ENCODE data around the gene GMEB2. TPM values are rescaled to one million over a fixed set of nuclear protein-coding genes. Genes with fewer than 3 reads are reported as not detected.
"Not testable (repeated sequence)": the region's sequence is repeated elsewhere in the genome, so short reads cannot be mapped to it uniquely, and the experiment has no call there.

GMEB2 gene
- total RNA-seq, 1 donor from 2014 or later, result 13.2 TPM

GRCh38 chr20:63642527-63643247, 15.8 kb upstream of the GMEB2 start:
- Histone ChIP-seq H3K36me3 (ENCODE audit: control insufficient read depth, insufficient read depth, low read length) (no peaks in the 10 kb centered on the region), H3K27me3 (ENCODE audit: control insufficient read depth, insufficient read depth, low read length) (no peaks in the 10 kb centered on the region), H3K4me3 (ENCODE audit: low read depth, low read length) (peak overlapping the region; percentile 41)
- no peak for DNase-seq (ENCODE audit: low read depth)
- no peak for FAIRE-seq
- no peak for TF ChIP-seq CTCF (IDR thresholded peaks at IDR 0.05; ENCODE audit: insufficient read depth, low read length, severe bottlenecking)

GRCh38 chr20:63641792-63642523, 15.1 kb upstream of the GMEB2 start:
- FAIRE-seq (no peak), DNase-seq (ENCODE audit: low read depth) (peak; percentile 75)
- TF ChIP-seq CTCF (IDR thresholded peaks at IDR 0.05; ENCODE audit: insufficient read depth, low read length, severe bottlenecking), result peak; percentile 69
- H3K4me3 ChIP-seq (ENCODE audit: low read depth, low read length), result peak overlapping the region; percentile 50
- no peaks in the 10 kb centered on the region for H3K27me3 ChIP-seq (ENCODE audit: control insufficient read depth, insufficient read depth, low read length)
- no peaks in the 10 kb centered on the region for H3K36me3 ChIP-seq (ENCODE audit: control insufficient read depth, insufficient read depth, low read length)

DNA sequence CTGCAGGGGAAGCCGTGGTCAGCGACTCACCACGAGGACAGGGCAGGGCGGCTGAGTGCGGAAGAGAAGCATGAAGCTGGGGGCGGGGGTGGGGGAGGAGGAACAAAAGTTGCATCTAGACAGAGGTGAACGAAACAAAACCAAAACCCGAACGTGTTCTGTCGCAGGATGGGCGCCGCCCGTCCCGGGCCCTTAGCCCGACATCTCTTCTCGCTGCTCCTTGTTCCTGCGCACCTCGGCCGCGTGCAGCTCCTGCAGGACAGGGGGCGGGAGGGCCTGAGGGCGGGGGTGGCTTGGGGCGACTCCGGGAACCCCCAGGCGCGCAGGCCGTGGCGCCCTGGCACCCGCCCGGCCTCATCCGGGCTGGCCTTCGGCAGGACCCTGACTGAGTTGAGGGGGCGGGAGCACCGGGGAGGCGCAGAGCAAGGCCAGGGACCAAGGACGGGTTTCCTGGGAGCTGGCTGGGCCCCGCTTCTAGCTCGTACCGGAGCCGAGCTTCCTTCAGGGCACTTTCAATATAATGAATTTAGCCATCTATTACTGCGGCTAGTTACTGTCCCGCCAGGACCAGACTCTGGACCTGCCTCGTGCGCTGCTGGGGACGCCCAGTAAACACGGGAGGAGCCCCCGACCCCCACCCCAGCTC, 14.4 kb upstream of the GMEB2 start:
- no peak for FAIRE-seq
- no peak for TF ChIP-seq CTCF (IDR thresholded peaks at IDR 0.05; ENCODE audit: insufficient read depth, low read length, severe bottlenecking)
- DNase-seq (ENCODE audit: low read depth), result peak; percentile 21
- Histone ChIP-seq H3K36me3 (ENCODE audit: control insufficient read depth, insufficient read depth, low read length) (no peaks in the 10 kb centered on the region), H3K27me3 (ENCODE audit: control insufficient read depth, insufficient read depth, low read length) (no peaks in the 10 kb centered on the region), H3K4me3 (ENCODE audit: low read depth, low read length) (peak overlapping the region; percentile 50)

DNA sequence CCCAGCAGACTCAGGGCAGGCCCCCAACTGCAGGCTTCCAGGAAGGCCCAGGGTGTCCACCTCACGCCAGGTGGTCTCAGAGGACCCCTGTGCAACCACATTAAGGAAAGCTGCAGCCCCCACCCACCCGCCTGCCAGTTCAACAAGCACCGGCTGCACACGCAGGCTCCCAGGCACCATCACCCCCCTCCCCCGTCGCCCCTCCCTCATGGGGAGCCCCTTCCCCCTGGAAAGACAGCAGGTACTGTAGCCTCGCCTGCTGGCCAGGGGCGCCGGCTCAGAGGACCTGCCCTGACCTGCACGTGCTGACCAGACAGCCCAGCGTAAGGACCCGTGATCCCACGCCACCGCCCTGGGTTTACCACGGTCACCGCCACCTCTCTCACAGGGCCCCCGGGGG, 13.8 kb upstream of the GMEB2 start:
- FAIRE-seq; DNase-seq (ENCODE audit: low read depth); H3K36me3 ChIP-seq (ENCODE audit: control insufficient read depth, insufficient read depth, low read length); H3K4me3 ChIP-seq (ENCODE audit: low read depth, low read length); H3K27me3 ChIP-seq (ENCODE audit: control insufficient read depth, insufficient read depth, low read length): not testable (repeated sequence)

DNA sequence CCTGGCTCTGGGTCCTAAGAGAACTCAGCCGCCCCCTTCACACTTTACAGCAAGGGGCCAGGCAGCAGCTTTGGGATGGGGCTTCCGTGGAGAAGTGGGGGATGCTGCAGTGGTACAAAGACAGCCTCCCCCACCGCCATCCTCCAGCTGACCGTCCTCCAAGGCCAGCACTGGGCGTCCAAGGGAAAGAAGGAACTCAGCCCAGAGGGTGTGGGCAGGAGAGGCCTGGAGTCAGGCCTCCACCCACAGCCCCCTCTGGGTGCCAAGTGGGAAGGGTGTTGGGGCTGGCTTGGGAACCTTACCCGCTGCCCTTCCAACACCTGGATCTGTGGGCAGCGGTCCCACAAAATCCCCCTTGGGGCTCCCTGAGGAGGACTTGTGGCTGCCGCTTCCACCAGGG, 13.2 kb upstream of the GMEB2 start:
- no peak overlapping the region for H3K4me3 ChIP-seq (ENCODE audit: low read depth, low read length)
- no peak for DNase-seq (ENCODE audit: low read depth)

More for the DNA sequence above, 13.2 kb upstream of the GMEB2 start:
- H3K27me3 ChIP-seq (ENCODE audit: control insufficient read depth, insufficient read depth, low read length), result no peaks in the 10 kb centered on the region
- no peak for FAIRE-seq
- no peaks in the 10 kb centered on the region for H3K36me3 ChIP-seq (ENCODE audit: control insufficient read depth, insufficient read depth, low read length)
- no peak for TF ChIP-seq CTCF (IDR thresholded peaks at IDR 0.05; ENCODE audit: insufficient read depth, low read length, severe bottlenecking)

All from bronchial epithelial cell (primary cell).